CD4-positive, CD25-positive, alpha-beta regulatory T cell (primary cell): ENCODE measurements around the gene DYSF. TPM values are rescaled to one million over a fixed set of nuclear protein-coding genes. Genes with fewer than 3 reads are reported as not detected.
"Not testable (repeated sequence)": the region's sequence is repeated elsewhere in the genome, so short reads cannot be mapped to it uniquely, and the experiment has no call there.

ENCODE experiments used
- ATAC-seq, 2 donors: fragments of 150-1000 bp; cut with Tn5 transposase; one replicate each; pipeline ENCODE4 v1.10.0; 2021; ENCODE audit warnings: low read depth in 2 of 2, moderate number of reproducible peaks in 2 of 2, moderate library complexity in 1 of 2
- DNase-seq, 3 donors: peaks; one replicate each; pipeline versions ENCODE4 v3.0.0 to v3.0.0-alpha.2; 2012 to 2022; ENCODE audit warnings: mixed read lengths in 1 of 3
- H3K27ac ChIP-seq: one replicate; pipeline ENCODE4 v1.7.0; 2013; ENCODE audit warnings: mild to moderate bottlenecking, low read length; ENCODE audit not compliant: insufficient read depth, poor library complexity, severe bottlenecking
- H3K27me3 ChIP-seq: one replicate; pipeline ENCODE4 v1.7.0; 2013; ENCODE audit warnings: low read length; ENCODE audit not compliant: control insufficient read depth, insufficient read depth
- H3K36me3 ChIP-seq: one replicate; pipeline ENCODE4 v1.7.0; 2013; ENCODE audit warnings: mild to moderate bottlenecking, low read length, moderate library complexity; ENCODE audit not compliant: control insufficient read depth, insufficient read depth
- H3K4me1 ChIP-seq: 2 replicates; pipeline ENCODE4 v1.7.0; 2013; ENCODE audit warnings: mild to moderate bottlenecking, low read length; ENCODE audit not compliant: insufficient read depth, control insufficient read depth, poor library complexity, severe bottlenecking
- H3K4me3 ChIP-seq: one replicate; pipeline ENCODE4 v1.7.0; 2013; ENCODE audit warnings: low read depth, mild to moderate bottlenecking, low read length, moderate library complexity
- H3K9me3 ChIP-seq, 2 experiments: 1 replicate in 1 of 2; 2 replicates in 1 of 2; pipeline ENCODE4 v1.7.0; 2013; ENCODE audit warnings: low read length in 2 of 2, mild to moderate bottlenecking in 1 of 2, moderate library complexity in 1 of 2; ENCODE audit not compliant: control insufficient read depth in 2 of 2
- H3K27ac Mint-ChIP-seq, 3 donors: one replicate each; pipeline ENCODE4 v1.8.0; 2020 to 2022; ENCODE audit warnings: mild to moderate bottlenecking in 3 of 3, mixed read lengths in 3 of 3, moderate library complexity in 2 of 3
- H3K27me3 Mint-ChIP-seq: one replicate; pipeline ENCODE4 v1.8.0; 2022; ENCODE audit warnings: mild to moderate bottlenecking, mixed read lengths
- H3K36me3 Mint-ChIP-seq: one replicate; pipeline ENCODE4 v1.8.0; 2020; ENCODE audit warnings: mixed read lengths
- H3K4me1 Mint-ChIP-seq, 4 donors: one replicate each; pipeline ENCODE4 v1.8.0; 2020 to 2022; ENCODE audit warnings: mixed read lengths in 4 of 4, mild to moderate bottlenecking in 1 of 4
- H3K4me3 Mint-ChIP-seq, 4 donors: one replicate each; pipeline ENCODE4 v1.8.0; 2020 to 2022; ENCODE audit warnings: mild to moderate bottlenecking in 4 of 4, mixed read lengths in 4 of 4, moderate library complexity in 3 of 4
- H3K9me3 Mint-ChIP-seq, 7 donors: one replicate each; pipeline ENCODE4 v1.8.0; 2020 to 2022; ENCODE audit warnings: mixed read lengths in 7 of 7, mild to moderate bottlenecking in 3 of 7, moderate library complexity in 2 of 7
- polyA plus RNA-seq, 4 donors: library from polyadenylated mRNA; unstranded; fragments of 300-500 nt; fragmentation: Illumina TruSeq; gene quantifications; one replicate each; pipeline ENCODE4 v1.2.3, GENCODE V29; 2021
- total RNA-seq: library from RNA; stranded (reverse); gene quantifications from one replicate; pipeline ENCODE4 v1.2.3, GENCODE V29; 2022

DYSF gene
- total and polyA plus RNA-seq, 5 donors from 2014 or later, result 0.10 to 0.13 TPM; not detected in 3

GRCh38 chr2:71486881-71487640 lies 33.7 kb downstream of the DYSF start:
- Histone ChIP-seq H3K27me3 (no peaks in the 10 kb centered on the region), H3K9me3 (no peaks in the 10 kb centered on the region), H3K36me3 (no peaks in the 10 kb centered on the region), H3K27ac (no peak overlapping the region), H3K4me3 (no peak overlapping the region), H3K4me1 (no peaks in the 10 kb centered on the region)
- H3K9me3 Mint-ChIP-seq, result peaks cover 0 to 2% (median 0%) of the 10 kb centered on the region in 7 donors
- DNase-seq (no peak), ATAC-seq (no peak)
- no peaks in the 10 kb centered on the region for H3K4me1 Mint-ChIP-seq
- no peak overlapping the region for H3K4me3 Mint-ChIP-seq
- no peaks in the 10 kb centered on the region for H3K36me3 Mint-ChIP-seq
- H3K27ac Mint-ChIP-seq, result no peak overlapping the region
- peaks cover 17% of the 10 kb centered on the region for H3K27me3 Mint-ChIP-seq

GRCh38 chr2:71491551-71491950 lies 38.2 kb downstream of the DYSF start:
- H3K4me3 Mint-ChIP-seq, H3K36me3 Mint-ChIP-seq, ATAC-seq, H3K27ac ChIP-seq, H3K27ac Mint-ChIP-seq, H3K36me3 ChIP-seq, H3K4me1 Mint-ChIP-seq, H3K4me3 ChIP-seq, H3K9me3 ChIP-seq, H3K27me3 ChIP-seq, DNase-seq, H3K4me1 ChIP-seq, H3K9me3 Mint-ChIP-seq: not testable (repeated sequence)
- peaks cover 17% of the 10 kb centered on the region for H3K27me3 Mint-ChIP-seq

GRCh38 chr2:71492112-71492511 lies 38.8 kb downstream of the DYSF start:
- Mint-ChIP-seq H3K9me3 (peaks cover 0 to 3% (median 0%) of the 10 kb centered on the region in 7 donors), H3K36me3 (no peaks in the 10 kb centered on the region), H3K27ac (no peak overlapping the region), H3K4me1 (no peaks in the 10 kb centered on the region), H3K4me3 (no peak overlapping the region), H3K27me3 (peaks cover 17% of the 10 kb centered on the region)
- Histone ChIP-seq H3K4me1 (no peaks in the 10 kb centered on the region), H3K9me3 (no peaks in the 10 kb centered on the region), H3K27ac (no peak overlapping the region), H3K27me3 (no peaks in the 10 kb centered on the region), H3K36me3 (no peaks in the 10 kb centered on the region), H3K4me3 (no peak overlapping the region)
- DNase-seq, result no peak
- ATAC-seq, result no peak

GRCh38 chr2:71494091-71494490 lies 40.7 kb downstream of the DYSF start:
- no peaks in the 10 kb centered on the region for H3K9me3 ChIP-seq
- peaks cover 7% of the 10 kb centered on the region for H3K27me3 Mint-ChIP-seq
- H3K27me3 ChIP-seq, result no peaks in the 10 kb centered on the region
- DNase-seq (no peak), ATAC-seq (no peak)
- H3K4me1 Mint-ChIP-seq, result no peaks in the 10 kb centered on the region
- no peak overlapping the region for H3K27ac Mint-ChIP-seq
- H3K4me3 Mint-ChIP-seq, result no peak overlapping the region
- no peaks in the 10 kb centered on the region for H3K36me3 Mint-ChIP-seq
- no peak overlapping the region for H3K4me3 ChIP-seq
- H3K4me1 ChIP-seq, result no peaks in the 10 kb centered on the region
- H3K9me3 Mint-ChIP-seq, result peaks cover 0 to 3% (median 0%) of the 10 kb centered on the region in 7 donors
- no peak overlapping the region for H3K27ac ChIP-seq
- H3K36me3 ChIP-seq, result no peaks in the 10 kb centered on the region

GRCh38 chr2:71494523-71495155 lies 41.3 kb downstream of the DYSF start:
- no peaks in the 10 kb centered on the region for H3K4me1 Mint-ChIP-seq
- no peaks in the 10 kb centered on the region for H3K36me3 Mint-ChIP-seq
- ATAC-seq (no peak), DNase-seq (no peak)
- Histone ChIP-seq H3K9me3 (no peaks in the 10 kb centered on the region), H3K4me3 (no peak overlapping the region), H3K4me1 (no peaks in the 10 kb centered on the region), H3K27me3 (no peaks in the 10 kb centered on the region), H3K27ac (no peak overlapping the region), H3K36me3 (no peaks in the 10 kb centered on the region)
- peaks cover 0 to 3% (median 0%) of the 10 kb centered on the region in 7 donors for H3K9me3 Mint-ChIP-seq
- H3K27ac Mint-ChIP-seq, result no peak overlapping the region
- H3K27me3 Mint-ChIP-seq, result peaks cover 5% of the 10 kb centered on the region
- no peak overlapping the region for H3K4me3 Mint-ChIP-seq

- DNase-seq (no peak), ATAC-seq (no peak)
- peaks cover 0 to 3% (median 0%) of the 10 kb centered on the region in 7 donors for H3K9me3 Mint-ChIP-seq
- no peak overlapping the region for H3K4me3 ChIP-seq
- H3K9me3 ChIP-seq, result no peaks in the 10 kb centered on the region
- H3K4me1 Mint-ChIP-seq, result no peaks in the 10 kb centered on the region
- H3K27me3 Mint-ChIP-seq, result peaks cover 5% of the 10 kb centered on the region
- no peaks in the 10 kb centered on the region for H3K36me3 ChIP-seq
- H3K27ac Mint-ChIP-seq, result no peak overlapping the region
- no peaks in the 10 kb centered on the region for H3K27me3 ChIP-seq
- no peak overlapping the region for H3K27ac ChIP-seq
- no peaks in the 10 kb centered on the region for H3K36me3 Mint-ChIP-seq
- H3K4me3 Mint-ChIP-seq, result no peak overlapping the region
- no peaks in the 10 kb centered on the region for H3K4me1 ChIP-seq
Observed at GRCh38 chr2:71496156-71496770, 42.9 kb downstream of the DYSF start.

GRCh38 chr2:71498261-71498701 lies 44.9 kb downstream of the DYSF start:
- H3K27ac ChIP-seq, result no peak overlapping the region
- H3K27ac Mint-ChIP-seq, result peak overlapping the region in 1 of 3 donors; percentile 58
- DNase-seq (no peak), ATAC-seq (no peak)
- no peak overlapping the region for H3K4me3 ChIP-seq
- no peaks in the 10 kb centered on the region for H3K9me3 ChIP-seq
- H3K4me1 Mint-ChIP-seq, result no peaks in the 10 kb centered on the region
- H3K36me3 ChIP-seq, result no peaks in the 10 kb centered on the region
- no peaks in the 10 kb centered on the region for H3K36me3 Mint-ChIP-seq
- no peaks in the 10 kb centered on the region for H3K27me3 ChIP-seq
- no peaks in the 10 kb centered on the region for H3K9me3 Mint-ChIP-seq
- no peaks in the 10 kb centered on the region for H3K4me1 ChIP-seq
- no peak overlapping the region for H3K4me3 Mint-ChIP-seq
- peaks cover 5% of the 10 kb centered on the region for H3K27me3 Mint-ChIP-seq
